T-helper 1 cell (primary cell): Measurements from ENCODE around the gene MAP7D3.
"Not testable (repeated sequence)": the region's sequence is repeated elsewhere in the genome, so short reads cannot be mapped to it uniquely, and the experiment has no call there.

Experiments
- DNase-seq, 5 donors: peaks; one replicate each; pipeline ENCODE4 v3.0.0-alpha.2; 2012 to 2020

The MAP7D3 gene

DNA sequence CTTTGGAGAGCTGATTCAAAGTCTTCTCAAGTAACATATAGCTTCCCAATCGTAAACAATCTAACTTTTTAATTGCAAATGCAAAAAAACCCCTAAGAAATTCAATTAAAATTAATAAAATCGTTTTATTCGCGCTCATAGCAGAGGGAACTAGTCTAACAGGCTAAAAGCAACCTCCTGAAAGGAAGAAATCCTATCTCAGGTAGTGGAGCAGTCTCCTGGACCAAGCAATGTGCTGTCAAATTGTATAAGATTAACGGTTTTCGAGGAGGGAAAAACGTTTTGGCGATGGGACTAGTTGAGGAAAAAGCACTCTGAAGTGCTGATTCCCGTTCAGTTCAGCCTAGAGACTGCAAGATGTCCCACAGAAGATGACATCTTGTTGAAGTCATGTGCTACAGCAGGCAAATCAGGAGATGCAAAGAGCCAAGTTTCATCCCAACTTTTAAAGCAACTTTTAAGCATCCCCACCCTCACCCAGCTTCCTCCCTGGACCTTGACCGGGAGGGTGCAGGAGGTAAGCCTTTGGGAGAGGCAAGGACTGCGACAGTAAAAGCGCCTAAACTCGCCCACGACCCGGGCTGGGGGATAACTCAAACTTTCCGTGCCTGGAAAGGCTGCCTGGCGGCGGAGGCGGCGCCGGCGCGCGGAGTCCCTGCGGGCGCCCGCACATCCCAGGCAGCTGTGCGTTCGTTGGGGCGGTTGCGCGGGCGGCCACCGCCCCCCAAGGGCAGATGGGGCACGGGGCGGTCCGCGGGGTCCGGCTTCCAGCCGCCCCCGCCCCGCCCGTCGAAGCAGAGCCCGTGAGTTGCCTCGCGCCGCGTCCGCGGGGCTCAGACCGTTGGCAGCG lies 784 bp downstream of the MAP7D3 start:
- DNase-seq, result peak in 1 of 5 donors; percentile 25

DNA sequence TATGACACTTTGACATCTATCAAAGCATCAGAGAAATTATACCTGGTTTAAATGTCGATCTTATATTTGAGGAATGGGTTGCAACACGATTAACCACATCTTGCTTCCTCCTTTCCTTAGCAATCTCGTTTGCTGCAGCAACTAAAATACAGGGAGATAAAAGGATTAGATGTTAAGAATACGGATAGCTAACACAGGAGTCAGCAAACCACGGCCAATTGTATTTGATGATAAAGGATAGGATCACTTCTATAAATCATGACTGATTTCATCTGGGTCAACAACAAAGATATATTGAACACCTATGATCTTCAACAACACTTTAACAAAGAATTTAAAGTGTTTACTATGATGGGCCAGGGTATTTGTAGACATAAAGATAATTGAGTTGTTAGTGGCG lies 5.0 kb downstream of the MAP7D3 start:
- DNase-seq, result no peak

DNA sequence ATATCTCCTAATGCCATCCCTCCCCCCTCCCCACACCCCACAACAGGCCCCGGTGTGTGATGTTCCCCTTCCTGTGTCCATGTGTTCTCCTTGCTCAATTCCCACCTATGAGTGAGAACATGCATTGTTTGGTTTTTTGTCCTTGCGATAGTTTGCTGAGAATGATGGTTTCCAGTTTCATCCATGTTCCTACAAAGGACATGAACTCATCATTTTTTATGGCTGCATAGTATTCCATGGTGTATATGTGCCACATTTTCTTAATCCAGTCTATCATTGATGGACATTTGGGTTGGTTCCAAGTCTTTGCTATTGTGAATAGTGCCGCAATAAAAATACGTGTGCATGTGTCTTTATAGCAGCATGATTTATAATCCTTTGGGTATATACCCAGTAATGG lies 13.4 kb downstream of the MAP7D3 start:
- DNase-seq, result not testable (repeated sequence)

DNA sequence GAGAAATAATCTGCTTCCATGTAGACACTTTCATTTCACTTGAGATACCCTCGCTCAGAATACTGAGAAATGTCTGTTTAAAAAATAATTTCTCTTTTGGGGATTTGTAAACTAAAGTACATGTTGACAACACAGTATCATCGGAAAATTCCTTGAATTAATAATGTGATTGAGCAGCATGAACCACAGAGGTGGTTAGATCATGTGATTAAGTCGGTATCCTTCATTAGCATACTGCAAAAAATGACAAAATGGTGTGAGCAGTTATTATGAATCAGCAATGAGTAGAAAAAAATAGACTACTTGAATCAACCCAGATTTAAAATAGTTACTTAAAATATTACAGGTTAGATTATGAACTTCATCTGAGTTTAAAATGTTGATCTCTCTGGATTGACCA lies 14.1 kb downstream of the MAP7D3 start:
- DNase-seq, result no peak

DNA sequence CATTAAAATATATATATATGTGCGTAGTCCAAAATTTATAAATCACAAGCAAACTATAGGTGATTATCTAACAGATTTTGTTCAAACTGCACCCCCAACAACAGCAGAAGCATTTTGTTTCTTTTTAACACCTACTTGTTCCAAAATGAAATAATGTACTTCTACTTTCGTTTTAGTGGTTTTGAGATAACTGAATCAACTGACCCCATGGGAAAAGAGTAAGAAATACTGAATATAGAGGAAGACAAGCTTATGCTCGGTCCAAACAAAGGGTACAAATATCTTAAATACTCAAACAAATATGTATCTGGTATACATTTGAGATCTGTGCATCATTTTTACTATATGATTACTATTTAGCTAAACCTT lies 22.4 kb downstream of the MAP7D3 start:
- DNase-seq, result no peak

DNA sequence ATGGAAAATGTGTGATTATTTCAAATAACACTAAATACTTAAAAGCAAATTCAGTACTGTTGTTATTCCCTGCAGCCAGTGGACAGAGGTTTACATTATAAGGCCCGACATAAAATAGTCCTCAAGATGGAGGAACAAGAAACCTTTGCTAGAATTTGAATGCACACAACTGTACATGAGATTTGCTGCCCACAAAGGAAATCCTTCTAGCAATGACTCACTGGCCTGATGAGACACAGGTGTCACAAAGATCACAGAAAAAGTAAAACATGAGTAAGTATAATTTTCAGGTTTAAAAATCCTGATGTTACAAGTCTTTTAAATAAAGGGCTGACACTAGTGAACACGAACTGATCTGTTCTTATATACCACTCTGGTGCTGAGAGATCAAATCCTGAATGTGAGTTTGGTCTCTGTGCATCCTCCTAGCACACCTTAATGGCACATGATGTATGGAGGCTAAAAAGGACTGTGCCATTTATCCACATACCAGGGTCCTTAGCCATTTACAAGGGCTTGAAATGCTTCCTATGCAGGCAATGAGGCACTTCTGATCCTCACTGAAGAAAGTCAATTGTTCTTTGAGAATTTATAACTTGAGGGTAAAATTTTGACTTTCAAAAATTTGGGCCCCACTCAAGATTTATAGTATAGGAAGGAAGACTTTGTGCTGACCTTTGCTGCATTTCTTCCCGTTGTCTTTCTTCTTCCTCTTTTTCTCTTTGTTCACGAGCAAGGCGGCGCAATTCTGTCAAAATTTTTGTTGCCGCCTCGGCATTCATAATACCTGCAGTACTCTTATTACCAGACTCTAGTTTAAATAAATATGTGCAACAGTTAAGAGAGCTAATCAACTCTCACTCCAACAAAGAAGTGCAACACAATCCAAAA lies 23.0 kb downstream of the MAP7D3 start:
- DNase-seq, result peak in 1 of 5 donors; percentile 64

DNA sequence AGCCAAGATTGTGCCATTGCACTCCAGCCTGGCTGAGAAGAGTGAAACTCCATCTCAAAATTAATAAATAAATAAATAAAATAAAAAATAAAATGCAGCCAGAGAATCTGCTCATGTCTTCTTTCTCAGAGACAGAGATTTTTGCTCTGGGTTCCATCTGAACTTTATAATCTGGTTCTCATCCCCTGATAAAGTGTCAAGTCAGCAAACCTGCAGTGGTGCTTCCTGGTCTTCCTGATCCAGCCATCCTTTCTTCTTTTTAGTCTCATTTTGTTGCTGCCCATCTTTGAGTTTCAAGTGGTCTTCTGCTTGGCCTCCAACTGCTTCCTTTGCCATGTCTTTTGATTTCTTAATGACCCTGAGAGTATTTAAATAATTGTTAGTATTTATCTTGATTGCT lies 24.1 kb downstream of the MAP7D3 start:
- no peak for DNase-seq

DNA sequence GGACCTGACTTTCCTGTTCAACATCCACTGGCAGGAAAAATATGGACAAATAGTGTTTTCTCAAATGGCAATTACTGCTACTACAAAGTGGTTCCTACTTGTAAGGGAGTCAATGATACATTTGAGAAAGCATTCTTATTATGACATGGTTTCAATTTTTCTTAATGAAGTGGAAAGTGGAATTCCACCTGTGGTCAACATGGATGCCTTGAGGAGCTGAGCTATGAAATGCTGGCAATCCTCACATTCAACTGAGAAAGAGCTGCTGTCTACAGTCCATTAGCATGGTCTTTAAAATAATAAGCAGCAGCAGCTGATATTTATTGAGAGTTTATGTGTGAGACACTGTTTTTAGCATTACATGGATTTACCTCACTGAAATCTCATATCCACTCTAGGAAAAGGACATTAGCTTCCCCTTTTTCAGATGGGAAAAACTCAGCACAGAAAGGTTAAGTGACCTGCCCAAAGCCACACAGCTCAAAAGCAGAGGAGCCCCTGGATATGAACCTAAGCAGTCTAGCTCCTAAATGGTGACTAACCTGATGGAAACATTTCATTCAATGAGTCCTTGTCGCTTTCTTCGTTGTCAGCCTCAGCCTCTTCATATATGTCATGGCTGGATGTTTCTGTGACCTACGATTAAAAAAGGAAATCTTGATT lies 29.2 kb downstream of the MAP7D3 start:
- DNase-seq, result no peak

DNA sequence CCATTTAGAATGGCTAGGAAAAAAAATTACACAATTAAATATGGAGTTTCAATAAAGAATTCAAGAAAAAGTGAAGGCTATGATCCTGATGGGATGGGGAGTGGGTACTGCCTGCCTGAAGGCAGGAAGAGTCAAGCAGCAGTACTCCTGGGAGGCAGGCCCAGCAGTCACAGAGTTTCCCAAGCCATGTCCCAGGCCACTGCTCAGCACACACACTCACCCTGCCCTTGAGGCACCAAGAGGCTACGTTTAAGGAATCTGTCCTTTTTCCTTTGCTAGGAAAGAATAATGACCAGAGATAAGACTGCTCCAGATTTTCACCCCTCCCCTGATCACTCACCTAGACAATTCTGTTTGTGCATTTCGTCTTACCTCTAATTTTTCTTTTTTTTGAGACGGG lies 30.2 kb downstream of the MAP7D3 start:
- DNase-seq, result no peak

DNA sequence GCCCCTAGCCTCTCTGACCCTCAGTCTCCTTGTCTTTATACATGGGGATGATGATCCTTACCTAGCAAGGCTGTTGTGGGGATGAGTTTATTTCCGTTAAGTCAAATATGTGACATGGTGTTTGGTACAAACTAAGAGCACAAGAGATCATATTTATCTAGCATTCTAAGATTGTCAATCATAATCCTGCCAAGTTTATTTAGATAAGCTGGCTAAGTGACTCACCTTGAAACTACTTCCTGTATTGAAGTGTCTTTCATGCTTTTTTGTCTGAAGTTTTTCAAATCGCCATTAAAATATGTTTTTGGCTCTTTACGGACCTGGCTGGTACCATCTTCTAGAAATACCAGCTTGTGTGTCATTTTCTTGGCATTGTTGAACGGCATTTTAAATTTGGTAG lies 30.7 kb downstream of the MAP7D3 start:
- no peak for DNase-seq

DNA sequence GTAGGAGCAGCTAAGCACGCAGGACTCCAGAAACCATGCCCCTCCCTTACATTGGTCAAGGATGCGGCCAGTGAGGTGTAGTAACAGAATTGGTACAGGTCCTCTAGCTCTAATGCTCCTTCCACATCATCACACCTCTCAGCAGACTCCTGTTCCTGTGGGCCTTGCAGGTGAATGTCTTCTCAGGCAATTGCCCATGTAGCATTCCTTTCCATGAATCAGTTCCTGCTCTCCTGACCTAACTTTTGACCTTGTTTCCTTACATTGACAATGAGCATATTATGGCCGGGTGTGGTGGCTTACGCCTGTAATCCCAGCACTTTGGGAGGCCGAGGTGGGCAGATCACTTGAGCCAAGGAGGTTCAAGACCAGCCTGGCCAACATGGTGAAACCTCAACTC lies 31.3 kb downstream of the MAP7D3 start:
- no peak for DNase-seq

DNA sequence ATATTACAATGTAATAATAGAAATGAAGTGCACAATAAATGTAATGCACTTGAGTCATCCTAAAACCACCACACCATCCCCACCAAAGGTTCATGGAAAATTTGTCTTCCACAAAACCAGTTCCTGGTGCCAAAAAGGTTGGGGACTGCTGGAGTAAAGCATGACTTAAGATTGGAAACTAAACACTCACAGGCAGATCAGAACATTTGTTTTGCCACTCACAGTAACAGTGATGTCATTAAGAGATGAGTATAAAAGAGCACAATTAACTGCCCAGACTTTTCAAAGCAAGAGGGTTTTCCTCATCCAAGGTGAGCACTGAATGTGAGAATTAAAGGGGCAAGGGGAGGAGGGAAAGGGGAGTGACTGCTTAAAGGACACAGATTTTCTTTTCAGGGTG lies 35.6 kb downstream of the MAP7D3 start:
- DNase-seq, result no peak

DNA sequence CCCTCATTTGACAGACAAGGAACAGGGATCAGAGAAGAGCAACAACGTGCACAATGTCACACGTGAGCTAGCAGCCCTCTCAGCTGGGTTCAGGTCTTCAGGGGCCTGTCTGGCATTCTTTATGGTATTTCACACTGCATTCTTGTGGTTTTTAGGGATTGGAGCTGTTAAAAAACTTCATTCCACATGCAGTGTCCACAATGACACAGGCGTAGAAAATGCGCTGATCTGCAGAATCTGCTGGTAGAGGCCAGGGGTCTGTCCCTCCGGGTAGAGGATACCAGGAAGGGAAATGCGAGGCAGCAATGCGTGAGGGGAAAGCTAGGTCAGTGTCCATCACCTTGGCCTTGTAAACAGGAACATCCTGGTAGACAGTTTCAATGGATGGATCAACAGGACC lies 36.6 kb downstream of the MAP7D3 start:
- DNase-seq, result no peak

DNA sequence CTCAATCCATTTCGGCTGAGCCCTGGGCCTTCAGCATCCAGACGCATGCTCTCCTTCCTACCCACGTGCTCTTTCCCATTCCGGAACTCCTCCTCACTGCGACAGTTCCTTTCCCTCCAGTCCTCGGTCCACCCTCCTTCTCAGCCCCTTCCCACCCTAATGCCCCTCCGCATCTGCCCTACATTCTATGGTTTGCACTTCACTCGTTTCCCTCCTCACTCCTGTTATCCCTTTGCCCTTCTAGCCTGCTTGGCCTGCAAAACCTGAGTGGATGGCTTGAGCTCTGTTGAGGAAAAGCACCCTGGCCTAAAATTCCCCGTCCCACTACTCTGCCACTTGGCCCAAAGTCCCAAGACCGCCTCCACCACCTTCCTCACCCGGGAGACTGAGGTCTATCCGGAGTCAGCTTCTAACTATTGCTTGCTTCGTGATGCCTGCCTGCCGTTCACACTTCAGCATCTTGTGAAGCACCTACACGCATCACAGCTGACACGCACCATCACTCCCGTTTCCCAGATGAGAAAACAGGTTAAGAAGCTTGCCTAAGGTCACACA lies 38.6 kb downstream of the MAP7D3 start:
- no peak for DNase-seq

DNA sequence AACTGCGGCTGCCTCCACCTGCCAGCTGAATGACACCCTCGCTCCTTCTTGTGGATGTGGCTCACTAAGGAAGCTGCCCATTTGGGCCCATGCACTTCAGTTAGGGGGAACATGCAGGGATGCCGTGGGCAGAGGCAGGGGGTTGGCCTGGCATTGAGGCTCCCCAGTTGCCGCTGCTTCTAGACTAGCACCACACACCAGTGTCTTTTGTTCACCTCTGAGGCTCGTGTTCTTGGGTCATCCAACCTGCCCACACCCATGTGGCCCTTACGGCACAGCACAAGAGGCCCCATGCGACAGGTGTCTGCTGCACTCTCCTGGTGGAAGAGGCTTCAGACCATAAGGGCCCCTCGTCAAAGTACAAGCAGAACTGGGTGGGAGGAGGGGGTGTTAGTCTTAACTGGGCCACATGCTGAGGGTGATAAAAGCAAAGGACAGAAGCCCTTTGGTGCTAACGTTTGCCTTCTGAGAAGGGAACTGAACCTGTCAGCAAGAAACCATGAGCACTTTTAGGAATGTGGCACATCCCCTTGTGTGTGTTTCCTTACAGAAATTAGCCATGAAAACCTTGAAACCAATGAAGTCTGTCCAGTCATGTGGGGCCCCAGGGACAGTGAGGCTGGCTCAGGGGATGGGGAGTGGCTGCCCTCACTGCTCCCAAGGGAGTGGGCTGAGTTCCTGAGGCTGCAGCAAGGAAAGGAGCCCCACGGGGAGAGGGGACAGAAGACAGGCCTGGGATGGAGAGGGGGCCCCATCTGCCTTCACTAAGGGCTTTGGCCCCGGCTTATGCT lies 39.2 kb downstream of the MAP7D3 start:
- no peak for DNase-seq

DNA sequence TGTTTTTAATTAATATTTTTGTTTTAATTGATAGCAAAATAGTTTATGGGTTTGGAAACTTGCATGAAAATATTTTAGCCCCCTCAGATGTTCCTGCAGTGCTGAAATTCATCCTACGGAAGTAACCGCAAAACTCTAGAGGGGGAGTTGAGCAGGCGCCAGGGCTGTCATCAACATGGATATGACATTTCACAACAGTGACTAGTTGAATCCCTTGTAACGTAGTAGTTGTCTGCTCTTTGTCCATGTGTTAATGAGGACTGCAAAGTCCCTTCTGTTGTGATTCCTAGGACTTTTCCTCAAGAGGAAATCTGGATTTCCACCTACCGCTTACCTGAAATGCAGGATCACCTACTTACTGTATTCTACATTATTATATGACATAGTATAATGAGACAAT lies 40.4 kb downstream of the MAP7D3 start:
- no peak for DNase-seq

DNA sequence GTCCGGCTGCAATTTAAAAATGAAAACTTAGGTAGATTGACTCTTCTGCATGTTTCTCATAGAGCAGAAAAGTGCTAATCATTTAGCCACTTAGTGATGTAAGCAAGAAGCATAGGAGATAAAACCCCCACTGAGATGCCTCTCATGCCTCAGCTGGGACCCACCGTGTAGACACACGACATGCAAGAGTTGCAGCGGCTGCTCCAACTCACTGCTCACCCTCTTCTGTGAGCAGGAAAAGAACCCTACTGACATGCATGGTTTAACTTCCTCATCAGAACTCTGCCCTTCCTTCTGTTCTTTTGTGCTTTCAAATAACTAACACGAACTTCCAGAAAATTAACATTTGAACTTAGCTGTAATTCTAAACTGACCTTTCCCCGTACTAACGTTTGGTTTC lies 41.0 kb downstream of the MAP7D3 start:
- no peak for DNase-seq

DNA sequence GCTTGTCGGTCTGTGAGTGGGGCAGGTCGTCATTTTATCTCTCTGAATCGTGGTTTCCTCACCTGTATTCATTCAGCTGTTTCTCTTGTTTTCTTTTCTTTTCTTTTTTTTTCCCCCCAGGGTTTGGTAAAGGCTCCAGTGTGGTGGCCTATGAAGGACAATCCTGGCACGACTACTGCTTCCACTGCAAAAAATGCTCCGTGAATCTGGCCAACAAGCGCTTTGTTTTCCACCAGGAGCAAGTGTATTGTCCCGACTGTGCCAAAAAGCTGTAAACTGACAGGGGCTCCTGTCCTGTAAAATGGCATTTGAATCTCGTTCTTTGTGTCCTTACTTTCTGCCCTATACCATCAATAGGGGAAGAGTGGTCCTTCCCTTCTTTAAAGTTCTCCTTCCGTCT lies 41.4 kb downstream of the MAP7D3 start:
- DNase-seq, result no peak

DNA sequence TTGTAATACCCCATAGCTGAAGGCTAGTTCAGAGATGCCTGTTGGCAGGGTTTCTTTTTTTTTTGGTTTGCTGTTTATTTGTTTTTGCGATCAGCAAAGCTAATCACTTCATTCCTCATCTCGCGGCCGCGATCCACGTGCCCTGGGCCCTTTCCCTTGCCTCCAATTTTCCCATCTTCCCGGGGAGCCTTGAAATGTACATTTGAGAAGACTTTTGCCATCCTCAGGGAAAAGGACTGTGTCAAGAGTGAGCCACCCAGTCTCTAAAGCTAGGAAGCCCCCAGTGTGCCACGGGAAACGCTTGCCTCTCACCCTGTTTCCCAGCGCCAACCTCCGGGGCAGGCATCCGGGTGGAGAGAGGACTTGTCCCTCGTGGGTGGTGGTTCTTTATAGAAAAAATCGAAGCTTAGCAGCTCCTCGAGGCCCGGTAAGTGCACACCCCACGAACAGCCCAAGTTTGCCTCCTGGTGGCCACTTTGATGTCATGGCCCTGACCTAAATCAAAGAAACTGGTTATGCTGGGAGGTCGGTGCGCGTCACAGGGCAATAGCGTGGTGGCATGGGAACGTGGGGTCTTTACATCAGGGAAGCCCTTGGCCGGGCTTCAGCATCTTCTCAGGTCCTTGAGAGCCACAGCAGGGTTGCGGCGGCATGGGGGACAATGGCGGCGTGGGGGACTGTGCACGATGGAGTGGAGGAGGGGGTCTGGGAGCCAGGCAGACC lies 42.0 kb downstream of the MAP7D3 start:
- peak in 4 of 5 donors; percentile 22 to 30 (median 25) for DNase-seq

DNA sequence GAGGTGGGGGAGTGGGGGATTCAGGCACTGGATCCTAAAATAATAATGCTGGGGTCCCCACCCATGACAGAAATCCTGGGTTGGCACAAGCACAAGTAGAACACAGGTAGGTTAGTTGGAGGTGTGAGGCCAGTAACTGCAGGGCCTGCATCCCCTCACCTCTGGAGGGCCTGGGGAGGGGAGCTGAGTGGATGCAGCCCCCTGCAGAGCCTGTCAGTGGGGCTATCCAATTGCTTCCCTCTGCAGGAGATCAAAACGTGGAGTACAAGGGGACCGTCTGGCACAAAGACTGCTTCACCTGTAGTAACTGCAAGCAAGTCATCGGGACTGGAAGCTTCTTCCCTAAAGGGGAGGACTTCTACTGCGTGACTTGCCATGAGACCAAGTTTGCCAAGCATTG lies 43.7 kb downstream of the MAP7D3 start:
- DNase-seq, result no peak

DNA sequence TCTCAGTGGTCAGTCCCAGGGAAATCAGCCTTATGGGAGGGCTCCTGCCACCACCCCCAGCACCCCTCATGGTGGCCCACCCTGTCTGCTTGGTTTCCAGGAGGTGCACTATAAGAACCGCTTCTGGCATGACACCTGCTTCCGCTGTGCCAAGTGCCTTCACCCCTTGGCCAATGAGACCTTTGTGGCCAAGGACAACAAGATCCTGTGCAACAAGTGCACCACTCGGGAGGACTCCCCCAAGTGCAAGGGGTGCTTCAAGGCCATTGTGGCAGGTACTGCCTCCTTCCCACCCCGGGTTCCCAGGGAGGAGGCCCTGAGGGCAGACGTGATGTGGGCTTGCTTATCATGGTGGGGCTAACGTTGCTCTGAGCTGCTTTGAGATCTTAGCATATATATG lies 44.3 kb downstream of the MAP7D3 start:
- no peak for DNase-seq
